NCI-H128 (cell line): ENCODE results near the gene UGT2B11.
"Not testable (repeated sequence)": the region's sequence is repeated elsewhere in the genome, so short reads cannot be mapped to it uniquely, and the experiment has no call there.

Experiments used
- DNase-seq: peaks from one replicate; lab custom pipeline; 2025; ENCODE audit not compliant: unreplicated experiment; lab: John Stamatoyannopoulos, UW

Gene UGT2B11

DNA sequence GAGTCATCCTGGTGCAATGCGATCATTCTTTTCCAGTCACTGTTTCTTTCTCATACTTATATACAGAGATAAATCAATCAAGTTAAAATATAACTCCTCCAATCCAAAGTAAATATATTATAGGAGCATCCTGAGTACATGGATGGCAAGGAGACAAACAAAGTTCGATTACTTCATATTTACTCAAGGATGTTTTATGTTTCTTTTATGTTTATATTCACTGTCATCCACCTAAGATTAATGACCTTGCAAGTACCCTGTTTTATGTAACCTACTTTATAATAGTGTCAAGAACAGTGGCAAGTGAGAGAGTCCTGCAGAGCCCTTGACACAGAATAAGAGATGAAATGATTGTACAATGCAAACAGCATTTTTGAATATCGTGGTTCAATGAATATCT lies at the start of gene UGT2B11:
TSS of gene UGT2B11 (minus strand) at position 33 of the 400 bp plus-strand sequence. CDS start at position 7, 26 bp downstream.
- no peak for DNase-seq

DNA sequence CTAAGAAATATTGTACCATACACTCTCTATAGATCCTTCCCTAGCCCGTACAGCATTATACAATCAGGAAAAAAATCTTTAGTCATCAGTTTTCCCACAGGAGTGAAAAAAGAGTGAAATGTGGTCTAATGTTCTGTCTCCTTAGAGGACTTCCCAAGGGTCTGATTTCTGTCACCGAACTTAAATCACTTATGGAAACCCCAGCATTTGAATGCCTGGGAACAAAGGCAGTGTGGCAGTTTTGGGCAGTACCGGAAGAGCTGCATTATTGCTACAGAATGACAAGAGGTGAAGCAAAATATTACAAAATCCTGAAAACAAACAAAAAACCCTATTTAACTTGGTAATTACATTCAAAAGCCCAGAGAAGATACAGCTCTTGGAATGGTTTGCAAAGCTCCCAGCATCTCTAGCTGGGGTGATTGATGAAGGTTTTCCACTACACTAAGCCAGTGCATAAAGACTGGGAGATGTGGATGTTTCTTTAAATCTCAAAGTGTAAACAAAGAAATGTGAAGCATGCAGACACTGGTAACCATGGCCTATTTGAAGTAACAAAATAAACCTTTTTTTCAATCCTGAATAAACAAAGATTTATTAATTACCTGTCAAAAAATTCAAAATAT lies 38.7 kb upstream of the UGT2B11 start:
- not testable (repeated sequence) for DNase-seq

DNA sequence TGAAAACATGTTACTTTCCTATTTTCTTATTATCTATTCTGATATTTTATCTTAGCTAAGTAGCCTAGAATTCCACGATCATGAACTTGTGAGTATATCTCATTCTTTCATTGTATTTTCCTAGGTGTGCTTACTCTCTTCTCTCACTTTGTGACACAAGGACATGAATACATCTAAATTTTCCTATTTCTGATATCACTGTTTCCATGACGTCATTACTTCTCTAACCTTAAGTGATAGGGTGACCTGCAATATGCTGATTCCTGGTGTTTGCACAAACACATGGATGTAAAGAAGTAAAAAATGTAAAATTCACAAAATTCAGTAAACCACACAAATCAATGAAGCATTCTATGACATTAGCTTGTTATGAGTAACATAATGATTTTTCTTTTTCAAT lies 36.3 kb upstream of the UGT2B11 start:
- not testable (repeated sequence) for DNase-seq

DNA sequence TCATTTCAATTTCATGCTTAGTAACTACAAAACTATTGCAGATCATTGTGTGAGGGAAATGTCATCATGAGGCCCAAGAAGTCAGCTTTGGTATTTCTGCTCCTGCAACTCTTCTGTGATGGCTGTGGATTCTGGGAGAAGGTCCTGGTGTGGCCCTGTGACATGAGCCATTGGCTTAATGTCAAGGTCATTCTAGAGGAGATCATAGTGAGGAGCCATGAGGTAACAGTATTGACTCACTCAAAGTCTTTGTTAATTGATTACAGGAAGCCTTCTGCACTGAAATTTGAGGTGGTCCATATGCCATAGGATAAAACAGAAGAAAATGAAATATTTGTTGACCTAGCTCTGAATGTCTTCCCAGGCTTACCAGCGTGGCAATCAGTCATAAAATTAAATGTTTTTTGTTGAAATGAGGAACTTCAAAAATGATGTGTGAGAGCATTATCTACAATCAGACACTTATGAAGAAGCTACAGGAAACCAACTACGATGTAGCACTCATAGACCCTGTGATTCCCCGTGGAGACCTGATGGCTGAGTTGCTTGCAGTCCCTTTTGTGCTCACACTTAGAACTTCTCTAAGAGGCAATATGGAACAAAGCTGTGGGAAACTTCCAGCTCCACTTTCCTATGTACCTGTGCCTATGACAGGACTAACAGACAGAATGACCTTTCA lies 28.2 kb upstream of the UGT2B11 start:
- not testable (repeated sequence) for DNase-seq

DNA sequence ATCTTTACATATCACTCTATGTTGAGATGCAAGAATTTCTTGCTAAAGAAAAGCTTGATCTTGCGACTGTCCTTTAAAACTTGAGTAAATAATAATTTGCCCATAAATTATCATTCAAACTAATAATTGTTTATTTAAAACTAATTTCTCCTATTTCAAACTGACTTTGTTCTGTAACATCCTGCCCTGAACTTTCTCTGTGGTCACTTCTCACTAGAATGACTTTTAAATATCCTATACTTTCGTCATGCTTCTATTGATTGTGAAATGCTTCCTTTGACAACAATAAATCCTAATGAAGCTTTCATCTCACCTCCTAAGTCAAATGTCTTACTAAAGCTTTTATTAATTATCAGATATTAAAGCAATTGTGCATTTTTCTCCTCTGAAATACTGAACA lies 27.2 kb upstream of the UGT2B11 start:
- DNase-seq = not testable (repeated sequence)

DNA sequence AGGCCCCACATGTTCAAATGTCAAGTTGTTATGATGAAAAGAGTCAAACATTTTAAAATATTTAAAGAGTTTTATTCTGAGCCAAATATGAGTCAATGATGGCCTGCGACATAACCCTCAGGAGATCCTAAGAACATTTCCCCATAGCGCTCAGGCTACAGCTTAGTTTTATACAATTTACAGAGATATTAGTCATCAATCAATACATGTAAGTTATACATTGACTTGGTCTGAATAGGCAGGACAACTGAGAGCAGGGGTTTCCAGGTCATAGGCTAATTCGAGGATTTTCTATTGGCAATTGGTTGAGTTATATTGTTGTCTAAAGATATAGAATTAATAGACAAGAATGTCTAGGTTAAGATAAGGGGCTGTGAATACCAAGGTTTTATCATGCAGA lies 26.2 kb upstream of the UGT2B11 start:
- DNase-seq = not testable (repeated sequence)

DNA sequence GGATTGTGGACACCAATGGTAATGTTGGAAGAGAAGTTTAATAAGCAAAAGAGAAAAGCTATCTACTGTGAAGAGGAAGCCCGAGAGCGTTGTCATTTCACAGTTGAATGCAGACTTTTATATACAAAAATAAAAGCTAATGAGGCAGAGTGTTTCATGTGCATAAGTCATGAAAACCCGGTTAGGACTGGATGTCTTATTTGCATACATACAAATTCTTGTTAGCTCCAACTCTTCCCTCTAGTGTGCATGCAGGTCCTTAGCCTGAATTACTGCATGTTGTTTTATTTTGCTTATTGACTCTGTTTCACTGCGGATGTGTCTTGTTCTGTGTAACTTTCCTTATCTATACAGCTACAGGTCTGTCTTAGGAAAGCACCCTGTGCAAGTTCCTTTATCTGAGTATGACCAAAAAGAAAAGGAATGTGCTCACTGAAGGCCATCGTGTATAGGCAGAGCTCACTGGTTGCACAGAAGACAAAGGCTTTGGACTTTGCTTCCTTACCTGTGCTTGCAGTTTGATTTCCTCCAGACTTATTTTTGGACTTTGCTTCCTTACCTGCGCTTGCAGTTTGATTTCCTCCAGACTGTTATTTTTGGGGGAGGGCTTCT lies 25.1 kb upstream of the UGT2B11 start:
- no peak for DNase-seq

DNA sequence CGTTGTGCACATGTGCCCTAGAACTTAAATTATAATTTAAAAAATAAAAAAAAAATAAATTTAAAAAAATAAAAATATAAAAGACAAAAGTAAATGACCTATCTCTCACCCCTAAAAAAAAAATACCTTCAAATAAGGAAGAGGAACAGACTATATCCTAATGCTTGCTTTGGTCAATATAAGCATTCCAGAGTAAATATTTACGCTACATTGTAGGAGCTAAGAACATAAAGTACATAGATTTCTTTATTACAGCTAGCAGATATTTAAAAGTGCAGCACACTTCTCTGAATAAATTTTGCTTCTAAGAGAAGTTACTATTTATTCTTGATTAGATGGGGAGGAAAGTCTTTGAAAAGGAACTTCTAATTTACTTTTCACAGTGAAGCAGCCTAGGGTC lies 24.5 kb upstream of the UGT2B11 start:
- no peak for DNase-seq

DNA sequence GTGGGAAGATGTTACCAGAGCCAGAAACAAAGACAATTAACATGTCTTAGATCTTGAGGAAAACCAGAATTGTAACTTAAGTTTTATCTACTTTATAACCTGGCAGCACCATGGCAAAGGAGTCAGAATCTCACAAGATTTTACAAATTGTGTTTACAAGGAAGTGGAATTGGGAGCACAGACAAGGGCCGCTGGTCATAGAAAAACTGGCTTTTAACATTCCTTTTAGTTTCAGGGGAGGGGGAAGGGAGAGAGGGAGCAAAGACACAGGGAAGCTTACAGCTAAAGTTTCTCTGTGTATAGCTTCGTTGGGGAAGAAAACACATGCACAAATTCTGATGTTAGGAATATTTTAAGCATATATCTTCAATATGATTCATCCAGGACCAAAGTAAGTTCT lies 10.3 kb upstream of the UGT2B11 start:
- no peak for DNase-seq

DNA sequence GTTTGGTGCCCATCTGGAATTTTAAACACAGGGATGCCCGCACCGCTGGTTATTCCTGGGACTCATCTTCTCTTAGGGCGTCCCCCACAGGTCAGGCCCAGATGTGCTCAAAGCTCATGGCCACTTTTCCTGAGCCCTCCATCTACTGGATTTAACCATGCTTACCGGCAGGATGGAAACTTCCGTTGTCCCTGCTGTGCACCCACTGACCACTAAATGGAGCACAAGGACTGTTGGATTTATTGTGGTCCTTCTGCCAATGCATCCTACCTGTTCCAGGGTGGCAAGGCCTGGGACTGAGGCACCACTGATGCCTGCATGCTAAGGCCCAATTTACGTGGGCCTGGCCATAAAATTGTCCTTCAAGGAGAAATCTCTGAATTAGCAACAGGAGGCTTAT lies 8.7 kb upstream of the UGT2B11 start:
- DNase-seq = not testable (repeated sequence)

DNA sequence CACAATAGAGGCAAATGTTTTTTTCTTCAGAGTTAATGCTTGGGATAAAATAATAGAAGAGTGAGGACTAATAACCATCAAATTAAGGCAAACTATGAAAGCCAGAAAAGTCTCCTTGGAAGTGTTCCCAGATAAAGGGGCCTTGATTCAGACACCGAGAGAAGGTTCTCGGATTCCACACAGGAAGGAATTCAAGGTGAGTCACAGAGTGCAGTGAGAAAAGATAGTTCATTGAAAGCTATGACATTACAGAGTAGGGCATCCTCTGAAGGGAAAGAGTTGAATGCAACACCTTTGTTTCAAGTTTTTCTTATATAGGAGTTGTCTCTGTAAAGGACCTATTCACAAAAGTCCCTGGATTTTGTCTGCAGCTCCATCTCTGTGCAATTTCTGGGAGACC lies 3.9 kb upstream of the UGT2B11 start:
- DNase-seq = not testable (repeated sequence)

DNA sequence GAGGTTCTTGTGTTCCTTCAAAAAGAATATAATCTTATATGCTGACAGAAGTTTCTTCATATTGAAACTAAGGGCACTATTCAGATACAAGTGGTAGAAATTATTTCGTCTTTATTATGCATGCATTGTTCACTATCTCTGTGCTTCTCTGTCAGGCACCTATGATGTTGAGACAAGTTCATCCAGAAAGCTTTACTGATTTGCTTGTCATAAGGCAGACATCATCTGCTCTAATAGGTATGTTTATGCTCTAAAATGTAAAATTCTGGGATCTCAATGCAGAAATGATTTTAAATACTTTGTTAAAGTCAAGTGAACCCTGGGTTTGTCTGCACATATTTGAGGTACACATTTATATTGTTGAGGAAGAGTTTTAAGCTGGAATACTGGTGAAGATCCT lies 3.6 kb downstream of the UGT2B11 start:
- no peak for DNase-seq

DNA sequence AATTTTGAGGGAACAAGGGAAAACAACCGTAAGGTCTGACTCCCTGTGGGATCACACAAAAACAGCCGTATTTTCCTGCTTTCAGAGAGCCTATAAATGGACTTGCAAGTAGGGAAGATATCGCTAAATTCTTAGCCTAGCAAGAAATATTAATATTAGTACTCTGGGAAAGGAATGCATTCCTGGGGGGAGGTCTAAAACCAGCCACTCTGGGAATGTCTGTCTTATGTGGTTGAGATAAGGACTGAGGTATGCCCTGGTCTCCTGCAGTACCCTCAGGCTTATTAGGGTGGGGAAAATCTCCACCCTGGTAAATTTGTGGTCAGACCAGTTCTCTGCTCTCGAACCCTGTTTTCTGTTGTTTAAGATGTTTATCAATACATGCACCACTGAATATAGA lies 16.0 kb downstream of the UGT2B11 start:
- not testable (repeated sequence) for DNase-seq

DNA sequence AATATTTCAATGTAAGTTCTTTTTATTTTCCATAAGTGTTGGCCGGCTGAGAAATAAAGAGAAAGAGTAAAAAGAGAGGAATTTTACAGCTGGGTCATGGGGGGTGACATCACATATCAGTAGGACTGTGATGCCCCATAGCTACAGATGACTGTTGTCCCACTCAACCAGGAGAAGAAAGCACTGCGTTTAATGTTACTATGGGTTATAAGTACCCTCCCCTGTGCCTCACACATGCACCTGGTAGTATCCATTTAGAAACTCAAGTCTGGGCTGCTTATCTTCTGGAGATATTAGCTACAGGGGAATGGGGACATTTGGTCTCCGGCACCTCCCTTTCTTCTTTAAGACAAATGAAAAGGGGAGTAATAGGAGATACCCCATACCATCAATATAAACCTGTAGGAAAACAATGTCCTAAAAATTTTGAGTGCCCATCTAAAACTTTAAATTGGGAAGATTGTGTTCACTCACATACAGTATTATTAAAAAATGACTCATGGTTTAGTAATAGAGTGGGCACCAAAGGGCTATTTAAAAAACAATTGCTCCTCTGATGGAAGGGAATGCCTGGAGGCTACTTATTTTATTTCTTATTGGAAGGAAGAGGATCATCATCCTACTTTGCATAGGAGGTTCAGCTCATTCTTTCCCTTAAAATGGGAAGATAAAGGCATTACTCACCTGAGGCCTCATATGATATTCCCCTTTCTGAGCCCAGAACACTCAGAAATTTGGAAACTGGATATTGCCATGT lies 18.2 kb downstream of the UGT2B11 start:
- DNase-seq = no peak

DNA sequence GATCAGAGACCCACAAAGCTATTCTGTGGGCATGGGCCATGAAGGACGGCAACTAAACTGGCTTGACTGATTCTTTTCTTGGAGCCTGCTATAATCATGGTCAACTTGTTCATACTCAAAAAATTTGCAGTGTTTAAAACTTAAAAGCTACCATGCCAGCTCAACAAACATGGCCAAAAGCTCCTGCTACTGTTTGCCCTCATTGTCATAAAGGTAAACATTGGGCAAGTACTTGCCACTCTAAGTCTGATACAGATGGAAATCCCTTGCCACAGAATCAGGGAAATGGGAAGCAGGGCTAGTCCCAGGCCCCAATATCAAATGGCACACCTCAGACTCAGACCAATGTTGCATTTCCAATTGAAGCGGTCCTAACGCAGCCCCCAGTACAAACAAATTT lies 20.4 kb downstream of the UGT2B11 start:
- no peak for DNase-seq

DNA sequence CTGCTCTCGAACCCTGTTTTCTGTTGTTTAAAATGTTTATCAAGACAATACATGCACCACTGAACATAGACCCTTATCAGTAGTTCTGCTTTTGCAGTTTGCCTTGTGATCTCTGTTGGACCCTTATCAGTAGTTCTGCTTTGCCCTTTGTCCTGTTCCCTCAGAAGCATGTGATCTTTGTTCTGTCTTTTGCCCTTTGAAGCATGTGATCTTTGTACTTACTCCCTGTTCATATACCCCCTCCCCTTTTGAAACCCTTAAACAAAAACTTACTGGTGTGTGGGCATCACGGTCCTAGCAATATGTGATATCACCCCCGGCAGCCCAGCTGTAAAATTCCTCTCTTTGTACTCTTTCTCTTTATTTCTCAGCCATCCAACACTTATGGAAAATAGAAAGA lies 22.6 kb downstream of the UGT2B11 start:
- DNase-seq = not testable (repeated sequence)

DNA sequence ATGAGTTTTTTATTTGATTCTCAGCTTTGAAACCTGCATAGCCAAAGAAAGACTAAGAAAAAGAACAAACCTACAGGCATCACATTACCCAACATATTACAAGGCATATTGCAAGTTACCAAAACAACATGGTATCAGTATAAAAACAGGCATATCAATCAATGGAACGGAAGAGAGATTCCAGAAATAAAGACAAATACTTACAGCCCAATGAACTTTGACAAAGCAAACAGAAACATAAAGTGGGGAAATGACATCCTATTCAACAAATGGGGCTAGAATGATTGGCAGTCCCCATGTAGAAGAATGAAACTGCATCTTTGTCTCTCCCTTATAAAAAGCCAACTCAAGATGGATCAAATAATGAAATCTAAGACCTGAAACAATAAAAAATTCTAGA lies 23.9 kb downstream of the UGT2B11 start:
- not testable (repeated sequence) for DNase-seq

DNA sequence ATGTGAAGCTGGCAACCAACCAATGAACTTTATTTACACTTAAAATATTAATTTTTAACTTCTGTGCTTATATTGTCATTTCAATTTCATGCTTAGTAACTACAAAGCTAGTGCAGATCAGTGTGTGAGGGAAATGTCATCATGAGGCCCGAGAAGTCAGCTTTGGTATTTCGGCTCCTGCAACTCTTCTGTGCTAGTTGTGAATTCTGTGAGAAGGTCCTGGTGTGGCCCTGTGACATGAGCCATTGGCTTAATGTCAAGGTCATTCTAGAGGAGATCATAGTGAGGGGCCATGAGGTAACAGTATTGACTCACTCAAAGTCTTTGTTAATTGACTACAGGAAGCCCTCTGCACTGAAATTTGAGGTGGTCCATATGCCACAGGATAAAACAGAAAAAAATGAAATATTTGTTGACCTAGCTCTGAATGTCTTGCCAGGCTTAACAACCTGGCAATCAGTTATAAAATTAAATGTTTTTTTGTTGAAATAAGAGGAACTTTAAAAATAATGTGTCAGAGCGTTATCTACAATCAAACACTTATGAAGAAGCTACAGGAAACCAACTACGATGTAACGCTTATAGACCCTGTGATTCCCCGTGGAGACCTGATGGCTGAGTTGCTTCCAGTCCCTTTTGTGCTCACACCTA lies 32.9 kb downstream of the UGT2B11 start:
- not testable (repeated sequence) for DNase-seq

DNA sequence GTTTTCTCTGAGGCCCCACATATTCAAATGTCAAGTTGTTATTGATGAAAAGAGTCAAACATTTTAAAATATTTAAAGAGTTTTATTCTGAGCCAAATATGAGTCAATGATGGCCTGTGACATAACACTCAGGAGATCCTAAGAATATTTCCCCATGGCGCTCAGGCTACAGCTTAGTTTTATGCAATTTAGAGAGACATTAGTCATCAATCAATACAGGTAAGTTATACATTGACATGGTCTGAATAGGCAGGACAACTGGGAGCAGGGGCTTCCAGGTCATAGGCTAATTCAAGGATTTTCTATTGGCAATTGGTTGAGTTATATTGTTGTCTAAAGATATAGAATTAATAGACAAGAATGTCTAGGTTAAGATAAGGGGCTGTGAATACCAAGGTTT lies 34.7 kb downstream of the UGT2B11 start:
- not testable (repeated sequence) for DNase-seq

DNA sequence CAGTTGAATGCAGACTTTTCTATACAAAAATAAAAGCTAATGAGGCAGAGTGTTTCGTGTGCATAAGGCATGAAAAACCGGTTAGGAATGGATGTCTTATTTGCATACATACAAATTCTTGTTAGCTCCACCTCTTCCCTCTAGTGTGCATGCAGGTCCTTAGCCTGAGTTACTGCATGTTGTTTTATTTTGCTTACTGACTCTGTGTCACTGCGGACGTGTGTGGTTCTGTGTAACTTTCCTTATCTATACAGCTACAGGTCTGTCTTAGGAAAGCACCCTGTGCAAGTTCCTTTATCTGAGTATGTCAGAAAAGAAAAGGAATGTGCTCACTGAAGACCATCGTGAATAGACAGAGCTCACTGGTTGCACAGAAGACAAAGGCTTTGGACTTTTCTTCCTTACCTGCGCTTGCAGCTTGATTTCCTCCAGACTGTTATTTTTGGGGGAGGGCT lies 35.8 kb downstream of the UGT2B11 start:
- not testable (repeated sequence) for DNase-seq
